GM12864 (cell line): Measurements from ENCODE around the gene DISC1.

Experiments used
- DNase-seq: peaks from one replicate; pipeline ENCODE4 v3.0.0-alpha.2; 2011; ENCODE audit warnings: low read depth
- H3K4me3 ChIP-seq: 2 replicates; pipeline ENCODE4 v1.5.1; 2011; ENCODE audit warnings: mild to moderate bottlenecking, low read depth, low read length, control low read depth
- TF ChIP-seq, protein P1 (sequence below): IDR thresholded peaks from 2 replicates; pipeline ENCODE4 v1.5.1; 2011; ENCODE audit warnings: low read depth, mild to moderate bottlenecking, moderate library complexity, low read length, control low read depth, inconsistent platforms; ENCODE audit errors: missing control alignments

The DISC1 gene

DNA sequence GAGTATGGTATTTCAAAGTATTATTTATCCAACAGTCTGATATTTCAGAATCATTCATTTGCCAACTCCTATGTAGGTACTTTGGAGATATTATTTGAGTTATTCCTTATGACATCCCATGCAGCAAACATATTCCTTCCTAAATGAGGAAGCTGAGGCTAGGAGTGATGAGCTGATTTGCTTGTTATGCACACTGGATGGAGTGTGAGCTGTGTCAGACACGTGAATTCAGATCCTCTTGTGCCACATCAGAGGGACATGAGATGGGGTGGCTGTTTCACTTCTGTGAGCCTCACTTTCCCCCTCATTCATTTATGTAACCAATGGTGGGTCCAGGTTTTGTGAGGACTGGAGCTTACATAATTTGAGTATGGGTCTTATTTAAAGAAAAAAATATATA lies 215.9 kb downstream of the DISC1 start:
- no peak overlapping the region for H3K4me3 ChIP-seq
- TF ChIP-seq, protein P1, sequence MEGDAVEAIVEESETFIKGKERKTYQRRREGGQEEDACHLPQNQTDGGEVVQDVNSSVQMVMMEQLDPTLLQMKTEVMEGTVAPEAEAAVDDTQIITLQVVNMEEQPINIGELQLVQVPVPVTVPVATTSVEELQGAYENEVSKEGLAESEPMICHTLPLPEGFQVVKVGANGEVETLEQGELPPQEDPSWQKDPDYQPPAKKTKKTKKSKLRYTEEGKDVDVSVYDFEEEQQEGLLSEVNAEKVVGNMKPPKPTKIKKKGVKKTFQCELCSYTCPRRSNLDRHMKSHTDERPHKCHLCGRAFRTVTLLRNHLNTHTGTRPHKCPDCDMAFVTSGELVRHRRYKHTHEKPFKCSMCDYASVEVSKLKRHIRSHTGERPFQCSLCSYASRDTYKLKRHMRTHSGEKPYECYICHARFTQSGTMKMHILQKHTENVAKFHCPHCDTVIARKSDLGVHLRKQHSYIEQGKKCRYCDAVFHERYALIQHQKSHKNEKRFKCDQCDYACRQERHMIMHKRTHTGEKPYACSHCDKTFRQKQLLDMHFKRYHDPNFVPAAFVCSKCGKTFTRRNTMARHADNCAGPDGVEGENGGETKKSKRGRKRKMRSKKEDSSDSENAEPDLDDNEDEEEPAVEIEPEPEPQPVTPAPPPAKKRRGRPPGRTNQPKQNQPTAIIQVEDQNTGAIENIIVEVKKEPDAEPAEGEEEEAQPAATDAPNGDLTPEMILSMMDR: no peak
- DNase-seq: no peak

DNA sequence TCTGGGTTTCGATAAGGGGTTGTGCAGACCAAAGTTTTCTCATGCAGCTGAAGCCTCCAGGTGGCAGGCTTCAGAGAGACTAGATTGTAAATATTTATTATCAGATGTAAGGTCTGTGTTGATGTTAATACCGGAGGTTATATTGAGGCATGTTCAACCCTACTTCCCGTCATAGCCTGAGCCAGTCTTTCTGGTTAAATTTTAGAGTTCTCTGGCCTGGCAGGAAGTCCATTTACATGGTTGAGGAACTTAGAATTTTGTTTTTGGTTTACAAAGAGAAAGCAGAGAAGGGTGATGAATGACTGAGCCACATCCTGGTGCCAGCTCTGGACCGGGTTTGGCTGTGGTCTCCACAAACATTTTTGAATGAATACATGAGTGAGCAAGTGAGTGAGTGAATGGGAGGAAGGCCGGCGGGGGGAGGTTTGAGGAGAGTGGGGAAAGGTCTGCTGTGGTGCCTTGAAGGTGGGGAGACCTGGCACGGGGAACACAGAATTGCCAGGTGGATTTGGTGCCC lies 218.5 kb downstream of the DISC1 start:
- no peak for DNase-seq
- TF ChIP-seq, protein P1: no peak
- no peak overlapping the region for H3K4me3 ChIP-seq

DNA sequence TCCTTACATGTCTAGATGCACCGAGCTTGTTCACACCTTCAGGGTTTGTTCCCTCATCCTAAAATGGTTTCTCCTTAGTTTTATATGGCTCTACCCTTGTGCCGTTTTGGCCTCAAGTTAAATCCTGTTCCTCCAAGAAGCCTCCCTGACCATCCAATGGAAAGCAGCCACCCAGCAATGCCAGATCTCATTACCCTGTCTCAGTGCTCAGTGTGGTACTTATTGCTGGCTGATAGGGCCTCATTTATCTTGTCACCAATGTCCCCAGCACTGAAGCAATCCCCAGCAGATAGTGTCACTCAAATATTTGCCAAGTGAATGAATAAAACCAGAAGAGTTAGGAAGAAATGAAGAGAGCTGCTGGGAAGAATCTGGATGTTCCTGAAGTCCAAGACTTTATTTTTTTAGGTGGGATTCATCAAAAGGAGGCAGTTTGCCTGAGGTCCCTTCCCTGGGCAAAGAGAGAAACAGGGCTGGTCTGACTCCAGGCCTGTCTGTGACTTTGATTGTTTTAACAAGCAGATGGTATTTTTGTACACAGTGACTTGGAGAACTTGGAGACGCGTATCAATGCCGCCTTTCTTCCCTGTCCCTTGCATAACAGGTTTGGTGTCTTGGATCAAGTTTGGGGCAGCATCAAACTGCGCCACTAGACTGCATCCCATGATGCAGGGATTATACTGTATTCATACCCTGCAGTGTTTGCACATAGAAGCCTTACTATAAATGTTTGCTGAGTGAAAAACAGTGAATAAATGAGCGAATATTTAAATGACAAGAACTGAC lies 221.2 kb downstream of the DISC1 start:
- DNase-seq: no peak
- TF ChIP-seq, protein P1: no peak
- no peak overlapping the region for H3K4me3 ChIP-seq

DNA sequence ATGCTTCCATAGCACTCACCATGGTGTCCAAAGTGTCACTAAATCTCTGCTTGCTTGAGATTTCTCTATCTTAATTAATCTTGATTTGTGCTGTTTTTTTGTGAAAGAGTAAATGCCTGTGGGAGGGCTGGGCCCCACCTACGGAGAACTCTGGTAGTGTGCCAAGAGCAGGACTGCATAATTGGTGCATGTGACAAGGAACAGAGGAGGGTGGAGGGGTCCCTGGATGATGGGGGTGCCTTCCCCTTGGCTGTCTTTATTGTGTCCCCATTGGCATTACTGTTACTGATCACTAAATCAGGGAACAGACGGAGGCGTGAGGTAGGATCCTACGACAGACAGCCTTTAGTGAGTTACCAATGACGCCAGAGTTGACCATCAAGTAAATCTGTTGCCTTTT lies 223.4 kb downstream of the DISC1 start:
- DNase-seq: no peak
- H3K4me3 ChIP-seq: no peak overlapping the region
- TF ChIP-seq, protein P1: no peak

DNA sequence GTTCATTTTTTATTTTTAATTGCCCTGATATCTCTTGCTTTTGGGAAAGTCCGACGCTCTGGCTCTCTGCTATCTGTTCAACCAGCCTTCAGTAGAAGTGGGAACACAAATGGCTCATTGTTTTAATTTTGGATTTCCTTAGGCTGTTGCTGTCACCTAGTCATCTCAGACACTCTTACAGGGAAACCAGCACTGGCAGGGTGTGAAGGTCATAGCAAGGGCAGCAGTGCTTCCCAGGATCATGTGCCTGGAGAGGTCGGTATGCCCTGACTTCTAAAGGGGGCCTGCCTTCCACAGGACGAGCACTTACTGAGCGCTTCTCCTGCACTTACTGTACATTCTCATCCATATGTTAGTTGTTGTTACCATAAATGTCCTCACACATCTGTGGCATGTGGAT lies 224.2 kb downstream of the DISC1 start:
- no peak for DNase-seq
- H3K4me3 ChIP-seq: no peak overlapping the region
- TF ChIP-seq, protein P1: no peak

DNA sequence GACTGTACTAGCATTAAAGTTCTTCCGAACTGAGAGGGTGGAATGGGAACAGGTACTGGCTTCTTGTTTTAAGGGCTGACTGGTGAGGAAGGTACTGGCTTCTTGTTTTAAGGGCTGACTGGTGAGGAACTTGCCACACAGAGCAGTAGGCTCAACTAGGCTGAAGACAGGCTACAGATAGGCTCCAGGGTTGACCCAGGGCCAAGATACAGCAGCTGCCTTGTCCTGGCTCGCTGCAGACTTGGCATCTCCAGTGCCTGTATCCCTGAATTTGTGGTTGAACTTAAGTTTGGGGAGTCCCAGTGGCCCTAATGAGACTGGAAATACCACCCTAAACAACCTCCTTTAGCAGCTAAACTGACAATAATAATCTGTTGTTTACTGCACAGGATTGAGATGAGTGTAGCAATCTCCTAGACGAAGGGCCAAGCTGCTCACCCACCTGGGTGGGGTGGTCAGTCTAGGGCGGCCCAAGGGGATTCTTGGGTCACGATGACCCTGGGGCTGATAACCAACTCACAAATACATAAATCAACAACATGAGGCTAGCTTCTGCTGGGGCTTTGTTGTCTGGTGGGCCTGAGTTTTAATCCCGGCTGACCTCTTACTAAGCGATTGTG lies 227.1 kb downstream of the DISC1 start:
- TF ChIP-seq, protein P1: no peak
- DNase-seq: no peak
- no peak overlapping the region for H3K4me3 ChIP-seq

DNA sequence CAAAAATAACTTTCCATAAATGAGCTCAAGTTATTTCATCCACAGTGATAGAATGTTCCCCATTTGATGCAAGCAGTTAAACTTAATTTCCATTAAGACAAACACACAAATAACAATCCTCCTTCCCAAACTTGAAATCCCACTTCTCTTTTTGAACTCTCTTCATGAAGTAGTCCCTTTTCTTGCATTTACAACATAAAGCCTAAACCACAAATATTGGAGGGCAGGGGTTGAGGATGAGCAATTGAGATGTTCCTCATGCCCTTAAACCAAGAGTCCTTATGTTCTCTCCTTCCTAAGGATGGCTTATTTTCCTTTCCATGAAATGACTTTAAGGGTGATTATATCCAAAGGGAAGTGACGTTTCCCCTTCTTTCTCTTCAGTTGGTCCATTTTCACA lies 228.8 kb downstream of the DISC1 start:
- no peak for DNase-seq
- TF ChIP-seq, protein P1: no peak
- H3K4me3 ChIP-seq: no peak overlapping the region
